Measurements from ENCODE around the gene MYO5B.

The MYO5B gene

DNA sequence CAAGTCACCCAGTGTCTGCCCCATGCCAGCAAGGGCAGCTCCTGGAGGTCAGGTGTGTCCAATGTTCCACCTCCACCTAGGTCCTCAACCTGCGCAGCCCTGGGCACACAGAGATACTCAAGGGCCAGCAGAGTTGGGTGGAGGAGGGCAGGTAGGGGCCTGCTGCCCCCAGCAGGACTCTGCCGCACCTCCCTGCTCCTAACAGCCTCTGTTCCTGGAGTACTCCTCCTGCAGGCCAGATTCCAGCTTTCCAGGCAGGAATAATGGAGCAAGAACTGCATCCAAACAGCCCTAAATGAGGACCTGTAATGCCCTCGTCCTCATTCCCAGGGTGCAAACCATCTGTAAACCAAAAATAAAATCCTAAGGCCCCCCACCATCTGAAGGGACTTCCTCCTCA is 337.2 kb downstream of the MYO5B start:
- DNase-seq (ENCODE audit: low spot score): no peak
- no peak for FAIRE-seq

DNA sequence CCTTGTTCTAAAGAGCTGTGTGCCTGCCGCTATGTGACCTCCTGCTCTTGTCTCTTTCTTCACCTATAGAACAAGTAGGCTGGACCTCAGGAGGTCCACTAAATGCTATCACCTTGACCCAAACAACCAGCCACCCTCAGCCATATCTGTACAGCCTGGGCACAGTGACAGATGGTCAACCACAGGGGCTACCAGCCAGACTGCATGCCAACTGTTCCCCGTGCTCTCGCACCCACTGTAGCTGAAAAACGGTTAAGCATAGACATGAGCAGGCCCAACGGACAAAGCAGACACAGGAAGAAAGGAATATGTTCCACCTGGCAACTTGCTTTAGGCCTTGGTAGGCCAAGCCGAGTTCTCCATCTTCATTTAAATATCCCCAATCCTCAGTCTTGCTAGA is 338.5 kb downstream of the MYO5B start:
- DNase-seq (ENCODE audit: low spot score) (no peak), FAIRE-seq (no peak)

DNA sequence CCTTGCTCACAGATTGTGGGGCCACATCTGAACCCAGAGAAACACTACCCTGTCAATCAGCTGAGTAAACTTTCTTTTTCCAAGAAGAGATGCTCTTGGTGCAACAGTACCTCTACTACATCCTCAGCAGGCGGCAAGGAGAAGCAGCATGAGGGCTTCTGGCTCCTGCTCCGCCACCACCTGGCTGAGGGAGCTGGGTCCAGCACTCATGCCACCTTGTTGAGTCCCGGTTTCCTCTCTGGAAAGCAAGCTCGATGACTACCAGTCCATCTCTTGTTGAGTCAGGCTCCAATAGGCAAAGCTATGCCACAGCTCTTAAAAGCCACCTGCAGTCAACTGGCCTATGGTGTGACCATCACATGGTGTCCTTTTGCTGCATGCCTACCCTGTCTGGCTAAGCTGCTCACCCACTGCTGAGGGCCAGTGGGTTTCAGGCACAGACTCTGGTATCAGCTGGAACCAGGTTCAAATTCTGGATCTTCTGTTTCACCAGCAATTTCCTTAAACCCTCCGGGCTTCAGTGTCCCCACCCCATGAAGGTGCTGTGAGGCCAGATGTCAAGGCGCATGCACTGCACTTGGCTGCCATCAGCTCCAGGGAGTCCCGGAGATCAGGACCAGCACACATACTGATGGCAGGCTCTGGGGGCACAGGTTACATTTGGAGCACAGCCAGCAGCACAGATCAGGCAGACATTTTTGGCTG is 339.1 kb downstream of the MYO5B start:
- DNase-seq (ENCODE audit: low spot score) (no peak), FAIRE-seq (no peak)

DNA sequence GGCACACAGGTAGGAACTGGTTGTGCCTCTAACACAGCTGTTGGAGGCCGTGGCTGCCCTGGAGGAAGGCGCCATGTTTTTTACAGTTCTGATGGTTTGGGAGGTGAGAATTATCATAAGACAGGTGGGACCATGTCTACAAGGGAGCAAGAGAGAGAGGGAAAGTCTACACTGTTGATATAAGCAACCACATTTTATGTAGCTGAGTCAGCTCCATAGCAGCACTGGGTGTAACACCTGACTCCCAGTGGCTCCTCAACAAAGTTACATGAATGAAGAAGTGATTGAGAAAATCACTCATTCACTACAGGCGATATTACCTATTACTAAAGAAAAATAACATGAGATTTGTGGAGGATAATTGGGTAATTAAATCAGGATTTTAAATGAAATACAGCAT is 340.3 kb downstream of the MYO5B start:
- no peak for FAIRE-seq

DNA sequence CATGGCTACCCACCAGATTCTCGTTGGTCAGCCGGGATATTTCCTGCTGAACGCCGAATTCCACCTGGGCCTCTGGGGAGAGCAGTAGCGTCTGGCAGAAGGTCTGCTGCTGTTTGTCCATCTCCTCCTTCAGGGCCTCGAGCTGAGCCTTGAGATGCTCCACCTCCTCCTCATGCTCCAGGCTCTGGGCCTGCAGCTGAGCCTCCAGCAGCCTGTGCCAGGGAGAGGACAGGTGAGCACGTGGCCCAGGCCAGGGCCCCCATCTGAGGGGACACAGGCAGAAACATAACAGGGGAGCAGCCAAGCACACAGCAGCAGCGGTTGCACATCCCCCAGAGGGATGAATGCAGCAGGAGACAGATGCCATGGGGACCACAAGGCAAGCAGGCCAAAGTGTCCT is 341.5 kb downstream of the MYO5B start:
- FAIRE-seq (no peak), DNase-seq (ENCODE audit: low spot score) (no peak)

More for the DNA sequence above, 340.3 kb downstream of the MYO5B start:
- no peak for DNase-seq (ENCODE audit: low spot score)

DNA sequence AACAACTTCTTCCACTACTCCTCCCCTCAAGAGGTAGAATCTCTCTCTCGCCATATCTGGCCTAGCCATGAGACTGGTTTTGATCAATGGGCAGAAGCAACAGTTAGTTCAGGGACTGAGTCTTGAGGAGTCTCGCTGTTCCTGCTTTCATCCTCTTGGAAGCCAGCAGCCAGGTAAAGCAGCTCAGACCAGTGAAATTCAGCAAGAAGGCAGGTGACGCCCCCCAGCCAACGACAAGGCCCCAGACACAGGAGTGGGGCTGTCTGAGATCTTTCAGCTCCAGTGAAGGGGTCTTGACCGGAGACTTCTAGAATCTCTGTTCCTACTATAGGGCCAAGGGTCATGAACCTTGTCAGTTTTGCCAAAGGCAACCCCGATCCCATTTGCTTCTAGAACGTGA is 341.9 kb downstream of the MYO5B start:
- DNase-seq (ENCODE audit: low spot score) (no peak), FAIRE-seq (no peak)

DNA sequence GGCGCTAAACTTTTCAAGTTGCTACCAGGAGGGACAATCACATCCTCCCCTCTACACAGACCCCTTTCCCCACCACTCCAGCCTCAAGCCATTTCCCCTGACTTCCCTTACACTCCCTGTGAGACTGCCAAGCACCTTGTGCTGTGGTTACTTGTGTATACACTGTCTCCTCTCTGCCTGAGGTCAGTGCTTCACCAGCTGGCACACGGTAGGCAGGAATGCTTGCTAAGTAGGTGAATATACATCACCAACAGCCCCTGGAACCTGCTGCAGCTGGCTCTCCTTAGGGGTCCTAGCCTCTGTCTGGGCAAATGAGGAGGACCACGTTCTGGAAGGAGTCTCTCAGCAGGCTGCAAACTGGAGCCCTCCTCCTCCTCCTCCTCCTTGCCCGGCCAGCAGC is 343.3 kb downstream of the MYO5B start:
- no peak for FAIRE-seq
- no peak for DNase-seq (ENCODE audit: low spot score)

DNA sequence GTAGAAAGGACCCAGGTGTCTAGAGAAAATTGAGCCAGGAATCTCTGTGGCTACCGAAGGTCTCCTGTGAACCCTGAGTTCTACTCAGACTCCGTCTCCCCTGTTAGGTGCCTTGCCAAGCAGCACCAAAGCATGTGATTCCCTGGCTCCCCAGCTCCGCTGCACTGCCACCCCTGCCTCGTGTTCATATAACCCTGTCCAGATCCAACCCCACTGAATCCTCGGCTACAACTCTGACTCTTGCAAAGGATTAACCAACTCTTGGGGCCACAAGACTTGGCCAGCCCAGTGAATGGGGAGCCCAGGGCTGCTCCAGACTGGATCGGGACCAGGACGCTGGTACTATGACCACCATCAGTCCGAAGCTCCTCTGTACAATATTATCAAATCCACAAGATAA is 344.3 kb downstream of the MYO5B start:
- FAIRE-seq (no peak), DNase-seq (ENCODE audit: low spot score) (no peak)

DNA sequence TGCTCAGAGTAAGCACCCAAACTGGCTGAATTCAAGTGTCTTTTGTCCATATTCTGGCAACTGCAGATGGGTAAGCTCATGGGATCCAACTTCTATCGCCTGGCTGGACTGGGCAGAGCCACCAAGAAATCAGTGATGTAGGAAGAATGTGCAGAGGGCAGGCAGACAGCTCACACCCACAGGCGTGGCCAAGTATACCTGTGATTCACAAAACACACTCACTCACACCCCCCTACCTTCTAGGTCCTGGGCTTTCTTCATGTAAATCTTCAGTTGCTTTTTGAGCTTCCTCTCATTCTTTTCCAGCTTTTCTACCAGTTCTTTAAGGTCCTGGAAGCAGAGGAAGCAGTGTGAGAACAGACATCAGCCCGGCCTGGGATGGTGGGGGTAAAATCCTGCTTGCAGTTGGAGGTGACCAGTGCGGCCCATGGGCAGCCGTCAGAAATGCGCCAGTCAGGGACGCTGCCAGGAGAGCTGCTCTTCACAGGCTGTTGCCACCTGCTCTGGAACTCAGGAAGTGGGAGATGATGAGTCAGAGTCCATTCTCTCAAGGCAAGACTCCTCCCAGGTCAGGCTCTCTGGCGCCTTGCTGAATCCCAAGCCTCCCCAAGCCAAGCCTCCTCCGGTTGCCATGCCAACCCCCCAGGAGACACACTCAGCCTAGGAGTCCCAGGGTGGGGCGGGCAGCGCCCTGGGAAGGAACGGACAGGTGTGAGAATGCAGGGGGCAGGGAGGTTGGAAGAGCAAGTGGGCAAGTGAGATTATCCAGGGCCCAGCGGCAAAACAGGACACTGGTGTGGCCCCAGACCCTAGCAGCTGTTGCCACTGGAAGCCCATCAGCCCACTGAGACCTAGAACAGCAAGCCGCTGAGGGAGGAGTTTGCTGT is 345.4 kb downstream of the MYO5B start:
- DNase-seq (ENCODE audit: low spot score) (peak; percentile 94), FAIRE-seq (no peak)

DNA sequence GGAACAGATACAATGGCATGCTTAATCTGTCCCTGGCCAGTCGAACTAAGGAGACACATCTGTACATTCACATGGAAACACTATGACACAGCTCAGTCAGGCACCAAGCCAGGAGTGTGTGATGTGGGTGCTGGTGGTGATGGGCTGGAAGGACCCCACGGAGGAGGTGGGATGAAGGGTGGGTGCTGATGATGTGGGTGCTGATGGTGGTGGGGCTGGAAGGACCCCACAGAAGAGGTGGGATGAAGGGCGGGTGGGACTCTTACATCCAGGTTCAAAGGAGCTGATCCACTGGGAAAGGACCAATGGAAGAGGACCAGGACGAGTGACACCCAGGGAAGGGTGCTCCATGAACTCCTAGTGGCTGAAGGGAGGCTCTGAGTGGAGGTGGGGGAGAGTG is 346.8 kb downstream of the MYO5B start:
- no peak for DNase-seq (ENCODE audit: low spot score)
- no peak for FAIRE-seq

DNA sequence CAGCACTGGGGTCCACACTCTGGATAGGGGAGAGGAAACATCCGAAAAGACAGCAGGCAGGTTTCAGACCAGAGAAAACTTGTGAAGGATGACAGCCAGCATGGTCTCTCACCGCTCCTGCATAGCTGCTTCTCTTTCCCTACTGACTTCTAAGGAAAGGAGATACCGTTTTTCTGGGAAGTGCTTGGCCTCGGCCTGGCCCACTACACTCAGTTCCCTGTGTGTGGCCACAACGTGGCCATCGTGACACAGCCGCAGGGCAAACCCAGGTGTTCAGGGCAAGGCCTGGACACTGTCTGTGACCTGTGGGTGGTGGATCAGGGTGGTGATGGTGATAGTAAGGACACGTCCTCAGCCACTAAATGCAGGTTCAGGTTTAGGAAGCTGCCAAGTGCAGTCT is 347.4 kb downstream of the MYO5B start:
- DNase-seq (ENCODE audit: low spot score) (no peak), FAIRE-seq (no peak)

DNA sequence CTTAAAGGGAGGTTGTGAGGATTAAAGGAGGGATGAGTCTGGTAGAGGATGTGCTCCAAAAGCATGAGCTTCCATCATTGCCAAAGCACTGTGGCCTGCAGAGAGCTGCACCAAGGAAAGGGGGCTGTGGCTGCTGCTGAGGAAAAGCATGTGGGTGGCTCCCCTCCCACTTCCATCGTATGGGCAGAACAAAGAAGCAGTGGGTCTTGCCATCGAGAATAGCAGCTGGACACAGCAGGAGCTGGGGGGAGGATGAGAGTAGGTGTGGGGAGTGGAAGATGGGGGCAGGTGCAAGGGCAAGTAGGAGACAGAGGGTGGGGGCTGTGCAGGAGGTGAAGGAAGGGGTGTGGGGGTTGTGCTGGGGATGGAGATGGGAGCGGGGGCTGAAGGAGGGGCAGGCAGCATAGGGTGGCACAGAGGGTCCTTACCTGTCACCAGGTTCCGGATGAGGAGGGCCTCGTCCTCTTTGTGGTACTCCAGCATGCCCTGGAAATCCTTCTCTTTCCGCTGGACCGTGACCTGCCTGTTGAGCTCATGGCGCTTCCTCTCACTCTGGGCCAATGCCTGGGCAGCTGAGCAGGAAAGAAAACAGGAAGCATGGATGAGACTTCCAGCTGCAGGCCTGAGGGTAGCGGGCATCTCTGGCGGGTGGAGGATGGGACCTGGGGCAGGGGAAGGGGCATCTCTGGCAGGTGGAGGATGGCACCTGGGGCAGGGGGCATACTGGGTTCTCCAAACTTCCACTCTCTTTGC is 348.1 kb downstream of the MYO5B start:
- FAIRE-seq (no peak), DNase-seq (ENCODE audit: low spot score) (no peak)

DNA sequence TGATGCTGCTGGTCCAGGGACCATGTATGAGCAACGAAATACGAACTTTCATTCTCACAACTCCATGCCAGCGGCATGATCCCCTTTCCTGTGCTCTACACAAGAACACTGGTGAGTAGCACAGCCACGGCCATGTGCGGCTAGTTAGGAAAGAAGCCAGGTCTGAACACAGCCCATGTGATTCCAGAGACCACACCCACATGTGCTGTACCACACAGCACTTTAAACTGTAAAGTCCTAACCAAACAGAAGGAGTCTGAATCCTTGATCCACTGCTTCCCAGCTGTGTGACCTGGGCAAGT is 348.6 kb downstream of the MYO5B start:
- DNase-seq (ENCODE audit: low spot score): no peak

DNA sequence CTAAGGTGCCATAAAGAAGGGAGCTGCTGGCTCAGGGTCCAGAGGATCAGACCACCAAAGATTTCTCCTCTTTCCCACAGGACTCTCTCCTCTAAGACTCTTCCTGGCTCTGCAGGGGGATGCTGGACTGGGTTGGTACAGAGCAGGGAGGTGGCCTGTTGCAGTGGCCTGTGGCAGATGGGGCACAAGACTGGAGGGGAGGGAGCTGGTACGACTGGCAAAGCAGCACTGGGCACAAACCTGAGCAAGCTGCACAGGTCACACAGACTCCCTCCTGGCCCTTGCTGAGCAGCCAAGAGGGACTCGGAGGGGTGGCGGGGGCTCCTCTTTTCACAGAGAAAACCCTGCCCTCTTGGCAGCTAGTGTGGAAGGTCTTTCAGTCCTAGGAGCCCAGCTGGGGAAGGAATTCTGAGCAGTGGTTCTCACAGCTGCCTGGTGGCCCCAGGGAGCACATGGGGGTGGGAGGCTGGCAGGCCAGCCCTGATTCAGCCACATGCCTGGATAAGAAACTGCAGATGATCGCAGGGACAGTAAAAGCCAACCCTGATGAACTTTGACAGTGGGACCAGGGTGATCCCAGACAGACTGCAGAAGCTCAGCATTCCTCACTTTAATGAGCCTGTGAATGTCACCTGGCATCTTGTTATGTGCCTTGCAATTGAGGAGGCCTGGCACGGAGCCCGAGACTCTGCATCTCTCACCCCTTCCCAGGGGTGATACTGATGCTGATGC is 349.2 kb downstream of the MYO5B start:
- FAIRE-seq (no peak), DNase-seq (ENCODE audit: low spot score) (no peak)

More for the DNA sequence above, 348.6 kb downstream of the MYO5B start:
- no peak for FAIRE-seq

DNA sequence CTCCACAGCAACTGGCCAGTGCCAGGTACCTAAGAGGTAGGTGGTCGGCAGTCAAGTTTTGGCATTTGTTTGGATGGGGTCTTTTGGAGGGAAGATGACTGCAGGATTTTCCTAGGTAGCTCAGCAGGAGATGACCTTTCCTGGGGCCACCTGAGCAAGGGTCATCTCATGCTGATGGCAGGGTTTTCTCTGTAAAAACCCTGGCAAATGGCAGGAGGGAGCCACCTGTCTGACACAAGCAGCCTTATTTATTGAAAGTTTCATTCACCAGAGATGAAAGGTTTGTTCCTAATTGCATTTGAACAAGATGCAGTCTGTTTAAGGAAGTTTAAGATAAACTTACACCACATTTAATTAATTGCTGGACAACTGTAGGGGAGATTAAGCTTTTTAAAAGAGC is 350.0 kb downstream of the MYO5B start:
- FAIRE-seq: no peak
- DNase-seq (ENCODE audit: low spot score): no peak

DNA sequence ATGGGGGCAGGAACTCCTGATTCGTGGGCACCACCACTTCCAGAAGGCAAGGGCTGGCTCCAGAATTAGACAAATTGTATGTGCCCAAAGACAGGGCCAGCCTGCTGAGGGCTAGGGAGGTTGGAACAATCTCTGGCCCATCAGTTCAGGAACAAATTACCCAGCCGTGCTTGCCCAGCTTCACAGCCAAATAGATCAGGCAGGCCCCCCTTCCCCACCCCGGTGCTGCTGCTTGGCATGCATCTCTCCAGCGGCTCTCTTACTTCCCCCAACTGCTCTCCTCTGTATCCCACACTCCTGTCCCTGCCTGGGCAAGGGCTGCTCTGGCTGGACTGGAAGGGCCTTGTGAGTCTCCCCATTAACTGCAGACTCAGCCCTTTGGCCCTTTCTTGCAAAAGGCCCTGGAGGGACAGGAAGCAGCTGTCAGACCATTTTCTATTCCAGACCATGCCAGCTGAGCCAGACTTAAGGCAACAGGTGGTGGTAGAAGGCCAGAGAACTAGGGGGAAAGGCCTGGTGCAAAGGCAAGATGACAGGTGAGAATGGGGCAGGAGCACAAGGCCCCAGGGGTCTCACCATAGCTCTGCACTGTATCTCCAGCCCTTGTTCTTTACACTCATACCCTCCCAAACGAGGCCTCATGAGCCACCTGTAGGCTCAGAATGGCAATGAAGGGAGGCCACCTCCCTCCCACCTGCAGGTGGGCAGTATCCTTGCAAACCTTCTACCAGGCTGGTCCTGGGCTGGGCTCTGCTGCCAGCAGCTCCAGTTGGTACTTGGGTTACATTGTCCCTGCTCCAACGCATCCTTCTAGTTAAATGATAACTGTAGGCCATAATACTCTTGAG is 350.9 kb downstream of the MYO5B start:
- FAIRE-seq (no peak), DNase-seq (ENCODE audit: low spot score) (no peak)

DNA sequence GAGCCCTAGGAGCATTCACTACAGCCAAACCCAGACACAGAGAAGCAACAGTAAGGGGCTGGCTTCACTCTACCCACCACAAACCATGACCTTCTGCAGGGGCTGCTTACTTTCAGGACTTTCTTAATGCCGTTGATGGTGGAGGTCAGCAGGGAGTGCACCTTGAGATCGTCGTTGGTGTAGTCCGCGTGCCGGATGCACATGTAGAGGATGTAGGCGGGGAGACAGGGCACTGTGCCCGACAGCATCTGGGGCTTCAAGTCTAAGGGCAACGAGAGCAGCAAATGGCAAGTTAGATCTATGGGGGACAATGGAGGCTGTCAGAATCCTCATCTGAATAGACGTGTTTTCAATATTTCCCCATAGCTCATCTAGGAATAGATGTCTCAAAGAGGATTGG is 351.8 kb downstream of the MYO5B start:
- DNase-seq (ENCODE audit: low spot score) (no peak), FAIRE-seq (no peak)

DNA sequence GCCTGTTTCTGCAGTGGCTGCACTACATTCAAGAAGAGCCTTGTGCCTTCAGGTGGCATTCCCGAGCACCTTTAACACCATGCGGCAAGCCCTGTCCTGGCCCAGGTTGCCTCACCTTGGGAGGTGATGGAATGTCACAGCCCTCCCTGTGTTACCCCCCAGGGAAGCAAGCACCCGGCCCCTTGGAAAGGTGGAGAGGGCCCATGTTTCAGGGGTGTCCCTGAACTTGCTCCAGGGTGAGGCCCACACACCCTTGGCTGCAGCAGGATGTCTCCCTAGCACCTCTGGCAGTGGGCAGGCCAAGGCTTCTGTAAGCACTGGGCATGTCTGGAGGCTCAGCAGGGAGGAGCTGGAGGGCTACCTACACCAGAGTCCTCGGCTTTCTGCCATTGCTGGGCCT is 352.3 kb downstream of the MYO5B start:
- DNase-seq (ENCODE audit: low spot score) (no peak), FAIRE-seq (no peak)

DNA sequence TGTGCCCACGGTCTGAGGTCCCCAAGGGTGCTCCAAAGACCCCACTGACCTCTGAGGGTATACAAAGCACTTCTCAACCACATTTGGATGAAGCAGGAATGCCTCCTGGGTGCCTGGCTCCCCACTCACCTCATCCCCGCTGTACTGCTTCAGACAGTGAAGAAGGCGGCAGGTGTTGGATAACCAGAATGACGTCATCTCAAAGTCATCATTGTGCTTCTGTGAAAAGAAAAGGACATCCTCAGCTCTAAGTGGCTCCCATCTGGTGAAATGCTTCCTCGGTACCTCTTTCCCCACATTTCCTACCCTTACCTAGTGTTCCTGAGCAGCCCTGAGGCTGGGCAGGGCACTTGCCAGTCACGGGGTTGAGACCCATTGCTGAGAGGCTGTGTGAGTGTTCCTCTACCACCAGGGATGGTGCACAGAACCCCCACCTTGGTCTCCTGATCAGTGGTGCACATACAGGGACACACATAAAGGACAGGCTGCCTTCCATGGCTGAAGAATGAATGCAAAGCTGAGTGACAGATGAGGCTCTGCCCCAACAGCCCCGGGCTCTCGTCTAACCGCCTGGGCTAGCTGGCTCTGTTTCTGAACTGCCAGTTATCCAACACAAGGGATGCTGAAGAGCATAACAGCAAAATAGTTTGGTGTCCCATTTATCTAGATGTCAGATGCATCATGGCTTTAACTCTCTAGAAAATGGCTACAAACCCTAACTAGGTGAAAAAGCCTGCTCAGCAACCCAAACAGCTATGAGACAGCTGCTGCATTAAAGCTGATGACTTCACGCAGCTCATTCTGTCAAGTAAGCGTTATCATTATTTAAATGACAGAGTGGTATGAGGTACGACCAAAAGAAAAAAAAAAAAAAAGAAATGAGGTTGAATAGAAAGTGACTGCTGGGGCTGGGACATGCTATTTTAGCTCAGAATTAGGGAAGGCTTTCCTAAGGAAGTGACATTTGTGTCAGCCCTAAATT is 353.4 kb downstream of the MYO5B start:
- FAIRE-seq: no peak
- DNase-seq (ENCODE audit: low spot score): no peak

DNA sequence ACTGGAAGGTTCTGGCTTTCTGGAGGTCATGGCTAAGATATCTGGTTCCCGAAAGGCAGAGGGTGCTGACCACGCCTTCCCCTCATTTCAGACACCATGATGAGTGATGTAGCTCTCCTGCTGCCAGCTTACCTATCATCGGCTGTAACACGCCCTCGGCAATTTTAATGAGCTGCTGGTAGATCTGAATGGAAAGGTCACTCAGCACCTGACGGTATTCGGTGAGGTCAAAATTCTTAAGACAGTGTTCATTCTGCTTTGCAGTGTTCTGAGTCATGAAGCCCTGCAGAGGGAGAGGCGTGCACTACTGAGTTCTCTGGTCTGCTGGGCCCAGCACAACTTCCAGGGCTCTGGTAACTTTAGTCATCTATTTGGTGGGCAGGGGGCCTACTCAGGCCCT is 355.9 kb downstream of the MYO5B start:
- DNase-seq (ENCODE audit: low spot score) (no peak), FAIRE-seq (no peak)

All from urothelium cell line (cell line).